Pons (tissue), 1 donor: ENCODE data around the gene ERC1.
"Not testable (repeated sequence)": the region's sequence is repeated elsewhere in the genome, so short reads cannot be mapped to it uniquely, and the experiment has no call there.

Experiments
- DNase-seq: peaks from one replicate; pipeline ENCODE4 v3.0.0-alpha.2; 2016; ENCODE audit warnings: low spot score

ERC1 gene

DNA sequence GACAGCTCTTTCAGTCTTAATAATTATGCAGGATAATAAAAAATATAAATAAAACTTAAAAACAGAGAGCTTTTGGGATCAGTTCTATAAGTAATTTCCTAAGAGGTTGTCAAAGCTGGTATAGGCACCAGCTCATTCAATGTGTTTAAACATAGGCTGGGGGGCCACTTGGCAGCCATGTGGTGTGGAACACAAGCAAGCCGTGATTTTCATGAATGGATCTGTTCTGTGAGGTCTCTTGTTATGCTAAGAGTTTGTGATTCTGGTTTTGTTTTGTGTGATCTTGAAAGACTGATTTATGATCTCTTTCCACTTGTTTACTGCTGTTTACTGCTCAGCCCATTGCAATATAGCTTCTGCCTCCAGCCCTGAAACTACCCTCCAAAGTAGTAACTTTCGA lies 362.4 kb downstream of the ERC1 start:
- peak; percentile 3 for DNase-seq

DNA sequence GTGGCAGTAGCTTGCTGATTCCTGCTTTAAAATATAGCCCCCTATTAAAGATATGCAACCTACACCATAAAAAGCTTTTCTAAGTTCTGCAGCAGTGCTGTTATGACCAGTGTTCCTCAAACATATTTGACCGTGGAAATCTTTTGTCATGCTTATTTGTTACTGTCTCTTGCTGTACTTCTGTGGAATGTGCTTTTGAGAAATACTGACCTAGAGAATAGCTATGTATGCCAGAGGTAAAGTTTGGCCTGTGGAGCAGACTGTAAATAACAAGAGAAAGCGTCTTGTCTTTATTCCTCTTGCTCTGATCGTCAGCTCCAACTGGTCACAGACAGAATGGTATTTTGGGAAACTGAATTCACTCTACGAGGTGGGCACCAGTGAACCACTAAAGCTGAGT lies 364.4 kb downstream of the ERC1 start:
- no peak for DNase-seq

DNA sequence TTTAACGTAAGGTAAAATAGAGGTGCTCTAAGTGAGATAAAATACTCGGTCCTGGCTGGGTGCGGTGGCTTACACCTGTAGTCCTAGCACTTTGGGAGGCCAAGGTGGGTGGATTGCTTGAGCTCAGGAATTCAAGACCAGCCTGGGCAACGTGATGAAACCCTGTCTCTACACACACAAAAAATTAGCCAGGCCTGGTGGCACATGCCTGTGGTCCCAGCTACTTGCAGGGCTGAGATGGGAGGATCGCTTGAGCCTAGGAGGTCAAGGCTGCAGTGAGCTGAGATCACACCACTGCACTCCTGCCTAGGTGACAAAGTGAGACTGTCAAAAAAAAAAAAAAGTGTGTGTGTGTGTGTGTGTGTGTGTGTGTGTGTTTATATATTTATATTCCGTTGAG lies 364.8 kb downstream of the ERC1 start:
- not testable (repeated sequence) for DNase-seq

DNA sequence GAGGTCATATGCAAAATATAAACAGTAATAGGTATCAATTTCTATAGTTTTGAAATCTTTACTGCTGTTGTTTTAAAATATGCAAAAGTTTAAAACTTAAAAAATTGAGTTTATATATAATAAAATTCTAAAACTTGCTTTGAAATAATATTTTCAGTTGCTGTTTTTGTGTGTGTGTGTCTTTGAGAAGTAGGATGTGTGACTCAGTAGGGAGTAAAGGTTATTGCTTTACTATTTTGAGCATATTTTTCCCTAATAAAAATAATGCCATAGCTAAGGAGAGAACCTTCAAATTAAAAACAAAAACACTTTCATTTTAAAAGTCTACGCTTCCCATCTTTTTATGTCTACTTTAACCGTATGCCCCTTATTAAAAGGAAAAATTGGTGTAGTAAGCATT lies 365.3 kb downstream of the ERC1 start:
- no peak for DNase-seq

DNA sequence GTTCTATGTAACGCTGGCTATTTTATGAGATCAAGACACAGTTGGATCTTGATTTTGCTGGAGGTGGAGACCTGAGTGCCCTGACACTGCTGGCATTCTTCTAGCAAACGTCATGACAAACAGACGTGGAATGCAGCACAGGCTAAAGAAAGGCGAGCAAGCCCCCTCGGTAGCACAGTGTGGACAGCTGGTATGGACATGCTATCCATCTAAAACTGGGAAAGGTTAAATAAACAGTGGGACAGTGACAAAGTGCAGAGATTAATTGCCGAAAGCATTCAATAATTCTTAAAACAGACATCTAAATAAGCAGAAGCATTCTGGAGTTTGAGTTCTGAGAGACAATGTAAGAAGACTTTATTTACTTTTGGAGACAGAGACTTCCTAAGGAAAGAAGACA lies 366.1 kb downstream of the ERC1 start:
- DNase-seq: no peak

DNA sequence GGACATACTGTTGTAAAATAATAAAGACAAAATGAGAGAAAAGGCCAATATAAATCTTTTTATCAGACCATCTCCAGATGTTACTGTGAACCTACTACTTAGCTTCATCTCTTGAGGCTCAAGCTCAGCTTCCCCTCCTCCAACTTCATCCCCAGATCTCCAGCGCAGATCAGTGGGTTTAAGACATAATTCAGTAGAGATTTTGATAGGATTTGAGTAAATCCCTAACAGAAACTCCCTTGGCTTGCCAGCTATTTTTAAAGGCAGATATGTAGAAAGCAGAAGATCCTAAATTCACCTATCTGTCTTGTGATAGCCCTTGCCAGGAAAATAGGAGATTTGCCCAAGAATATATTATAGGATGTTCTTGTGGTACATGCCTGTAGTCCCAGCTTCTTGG lies 366.7 kb downstream of the ERC1 start:
- no peak for DNase-seq

DNA sequence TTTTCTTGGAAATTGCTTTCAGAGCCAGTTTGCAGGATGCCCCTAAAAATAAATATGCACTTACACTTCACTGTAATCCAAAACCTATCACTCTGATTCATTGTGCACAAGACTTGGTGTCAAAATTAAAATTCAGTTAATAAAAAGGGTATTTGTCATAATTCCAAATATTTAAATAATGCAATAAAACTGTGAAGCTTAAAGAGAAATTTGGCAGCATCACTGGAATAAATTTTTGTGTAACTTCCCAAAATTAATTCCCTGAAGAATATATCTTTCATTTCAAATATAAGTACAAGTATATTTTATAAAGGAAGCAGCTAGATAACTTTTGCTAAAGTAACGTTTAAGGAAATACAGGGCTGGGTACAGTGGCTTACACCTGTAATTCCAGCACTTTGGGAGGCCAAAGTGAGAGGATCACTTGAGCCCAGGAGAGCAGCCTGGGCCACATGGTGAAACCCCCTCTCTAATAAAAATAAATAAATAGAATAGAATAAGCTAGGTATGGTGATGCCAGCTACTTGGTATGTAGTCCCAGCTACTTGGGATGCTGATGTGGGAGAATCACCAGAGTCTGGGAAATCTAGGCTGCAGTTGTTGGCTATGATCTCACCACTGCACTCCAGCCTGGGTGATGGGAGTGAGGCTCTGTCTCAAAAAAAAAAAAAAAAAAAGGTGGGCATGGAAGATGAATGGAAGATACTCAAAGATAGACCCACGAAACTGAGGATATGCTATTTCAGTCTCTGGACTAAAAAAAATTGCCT lies 369.6 kb downstream of the ERC1 start:
- no peak for DNase-seq

DNA sequence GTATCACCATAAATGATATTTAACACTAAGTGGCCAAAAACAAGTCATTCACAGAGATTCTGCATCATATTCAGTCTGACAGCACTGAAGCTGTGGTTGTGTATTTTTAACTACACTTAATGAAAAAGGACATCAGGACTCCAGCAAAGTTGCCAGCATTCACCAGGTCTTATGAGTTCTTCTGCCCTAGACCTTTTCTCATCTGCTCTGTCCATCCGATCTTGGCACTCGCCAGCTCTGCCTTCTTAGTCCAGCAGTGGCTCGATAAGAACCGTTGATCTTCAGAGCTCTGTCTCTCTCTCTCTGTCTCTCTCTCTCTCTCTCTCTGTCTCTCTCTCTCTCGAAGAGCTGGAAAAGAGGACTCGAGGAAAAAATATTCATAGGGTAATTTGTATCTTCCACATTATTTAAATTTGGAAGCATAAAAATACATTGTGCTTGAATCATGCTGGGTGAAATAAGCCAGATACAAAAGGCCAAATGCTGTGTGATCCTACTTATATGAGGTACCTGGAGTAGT lies 371.2 kb downstream of the ERC1 start:
- DNase-seq: no peak

DNA sequence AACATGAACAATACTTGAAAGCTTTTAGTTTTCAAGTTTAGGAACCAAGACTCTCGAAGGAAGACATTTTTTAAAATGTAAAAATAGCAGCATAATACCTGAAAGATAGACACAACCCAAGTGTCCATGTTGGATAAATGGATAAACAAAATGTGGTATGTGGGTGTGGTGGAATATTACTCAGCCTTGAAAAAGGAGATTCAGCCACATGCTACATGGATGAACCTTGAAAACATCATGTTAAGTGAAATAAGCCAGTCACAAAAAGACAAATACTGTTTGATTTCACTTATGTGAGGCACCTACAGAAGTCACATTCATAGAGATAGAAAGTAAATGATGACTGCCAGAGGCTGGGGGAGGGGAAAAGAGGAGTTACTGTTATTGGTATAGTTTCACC lies 374.7 kb downstream of the ERC1 start:
- DNase-seq: no peak

DNA sequence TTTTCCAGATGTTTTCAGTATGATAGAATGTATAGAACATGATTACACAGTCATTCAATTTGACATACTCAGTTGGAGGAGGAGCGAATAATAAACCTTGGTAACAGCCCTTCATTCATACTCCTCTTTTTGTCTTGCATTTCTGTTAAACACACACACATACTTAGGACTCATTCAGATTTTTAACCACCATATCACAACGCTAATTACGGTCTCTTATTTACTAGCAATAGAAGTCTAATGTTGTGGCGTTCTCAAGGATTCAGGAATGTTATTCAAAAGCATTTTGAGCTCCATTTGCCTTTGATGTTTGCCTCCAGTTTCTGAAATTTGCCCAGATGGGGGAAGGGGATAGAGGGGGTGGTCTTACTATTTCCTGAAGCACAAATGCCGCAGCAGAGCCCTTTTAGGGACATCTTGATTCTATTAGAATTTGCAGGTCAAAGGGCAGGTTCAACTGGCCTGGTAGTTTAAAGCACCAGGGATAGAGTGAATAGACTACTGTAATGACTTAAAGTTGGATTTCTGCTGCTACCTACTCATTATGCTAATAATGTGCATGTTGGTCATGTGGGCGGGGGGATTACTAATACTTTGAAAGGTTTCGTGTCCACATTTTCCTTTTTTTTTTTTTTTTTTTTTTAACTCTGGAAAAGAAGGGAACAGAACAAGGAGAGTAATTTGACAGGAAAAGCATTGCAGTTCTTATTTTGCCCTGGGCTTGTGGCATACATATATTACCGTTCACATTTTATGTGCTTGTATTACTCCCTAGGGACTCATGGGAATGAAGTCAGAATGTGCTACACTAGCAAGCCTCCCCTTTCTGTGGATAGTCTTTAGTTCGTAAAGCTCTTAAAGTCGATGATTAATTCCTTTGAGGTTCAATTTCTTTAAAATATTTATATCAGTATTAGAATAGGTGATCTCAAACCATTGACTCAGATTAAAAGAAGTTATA lies 376.6 kb downstream of the ERC1 start:
- no peak for DNase-seq

DNA sequence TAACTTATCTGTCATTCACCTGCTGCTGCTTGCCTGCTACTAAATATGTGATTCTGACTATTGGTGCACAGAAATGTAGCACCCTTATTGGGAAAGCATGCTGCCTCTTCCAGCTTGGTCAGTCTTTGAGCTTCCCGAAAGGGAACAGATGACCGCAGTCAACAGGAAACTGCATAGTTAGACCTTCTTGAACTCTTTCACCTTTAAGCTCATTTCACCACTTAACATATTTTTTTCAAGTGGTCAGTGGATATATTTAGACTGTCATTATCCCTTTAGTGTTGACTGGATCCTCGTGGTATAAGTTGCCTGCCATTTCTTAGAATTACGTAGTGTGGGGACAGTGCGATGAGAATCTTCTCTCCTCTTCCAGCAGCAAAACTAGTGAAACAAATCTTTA lies 378.4 kb downstream of the ERC1 start:
- DNase-seq: no peak

DNA sequence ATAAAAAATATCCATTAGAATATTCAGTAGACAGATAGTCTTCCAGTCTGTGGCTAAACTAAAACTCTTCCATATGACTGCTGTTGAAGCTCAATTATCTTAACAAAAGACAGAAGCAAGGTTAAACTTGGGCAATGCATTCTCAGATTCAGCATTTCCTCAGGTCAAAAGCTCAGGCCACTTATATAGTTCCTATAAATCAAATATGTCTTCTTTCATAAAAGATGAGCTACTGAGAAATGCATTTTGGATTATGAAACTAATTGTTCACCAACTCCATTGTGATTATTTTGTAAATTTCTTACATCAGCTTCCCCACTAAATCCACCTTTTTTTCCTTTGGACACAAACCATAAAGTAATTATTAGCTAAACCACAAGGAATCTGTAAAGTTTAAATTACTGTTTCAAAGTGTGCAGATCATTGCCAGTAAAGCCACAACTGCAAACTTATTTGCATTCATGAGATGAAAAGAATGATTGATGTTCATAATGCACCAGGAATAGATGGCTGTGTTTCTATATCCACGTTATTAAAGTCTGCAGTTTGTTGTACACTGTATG lies 379.0 kb downstream of the ERC1 start:
- no peak for DNase-seq

DNA sequence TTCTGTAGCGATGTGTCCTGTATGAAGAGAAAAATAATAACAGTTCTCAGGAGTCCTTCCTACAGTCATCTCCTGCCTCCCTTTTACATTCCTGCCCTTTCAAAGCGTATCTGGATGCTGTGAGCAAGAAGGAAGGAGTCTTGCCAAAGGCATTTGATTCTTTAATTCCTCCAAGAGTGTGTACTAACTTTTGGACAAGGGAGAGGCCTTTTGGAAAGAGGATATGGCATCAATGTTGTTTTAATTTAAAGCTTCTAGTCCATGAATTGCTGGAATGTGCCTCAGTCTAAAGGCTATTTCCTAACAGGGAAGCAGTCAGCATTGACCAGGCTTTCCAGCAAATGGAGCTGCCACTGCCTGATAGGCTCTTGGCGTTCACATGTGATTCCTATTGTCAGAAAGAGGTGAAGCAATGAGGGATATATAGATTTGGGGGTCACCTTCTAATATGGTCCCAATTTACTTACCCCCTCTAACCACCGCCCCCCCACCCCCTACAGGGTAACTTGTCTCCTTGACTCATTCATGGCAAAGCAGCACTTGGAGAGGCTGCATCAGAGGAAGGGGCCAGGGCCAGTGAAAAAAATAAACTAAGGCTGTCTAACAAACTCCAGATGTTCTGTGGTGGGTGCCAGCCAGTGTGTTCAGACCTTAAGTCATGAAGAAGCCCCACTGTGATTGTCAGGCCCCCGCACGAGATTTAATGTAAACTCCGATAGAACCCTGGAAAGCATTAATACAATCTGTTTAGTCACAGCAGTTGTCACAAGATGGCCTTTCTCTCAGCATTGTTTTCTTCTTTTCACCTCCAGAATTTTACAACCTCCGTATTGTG lies 383.1 kb downstream of the ERC1 start:
- DNase-seq: no peak

DNA sequence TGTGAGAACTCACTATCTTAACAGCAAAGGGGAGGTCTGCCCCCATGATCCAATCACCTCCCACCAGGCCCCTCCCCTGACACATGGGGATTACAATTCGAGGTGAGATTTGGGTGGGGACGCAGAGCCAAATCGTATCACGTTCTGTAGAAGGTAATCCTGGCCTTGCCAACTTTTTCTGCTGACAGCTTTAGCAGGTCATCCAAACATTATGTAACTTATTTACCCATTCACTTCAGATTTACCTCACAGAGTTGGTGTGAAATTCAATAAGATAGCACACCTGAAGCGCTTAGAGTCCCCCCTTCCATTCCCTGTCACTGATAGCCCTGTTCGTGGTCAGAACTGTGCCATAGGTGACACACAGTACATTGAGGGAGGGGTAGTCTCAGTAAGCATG lies 384.3 kb downstream of the ERC1 start:
- no peak for DNase-seq

DNA sequence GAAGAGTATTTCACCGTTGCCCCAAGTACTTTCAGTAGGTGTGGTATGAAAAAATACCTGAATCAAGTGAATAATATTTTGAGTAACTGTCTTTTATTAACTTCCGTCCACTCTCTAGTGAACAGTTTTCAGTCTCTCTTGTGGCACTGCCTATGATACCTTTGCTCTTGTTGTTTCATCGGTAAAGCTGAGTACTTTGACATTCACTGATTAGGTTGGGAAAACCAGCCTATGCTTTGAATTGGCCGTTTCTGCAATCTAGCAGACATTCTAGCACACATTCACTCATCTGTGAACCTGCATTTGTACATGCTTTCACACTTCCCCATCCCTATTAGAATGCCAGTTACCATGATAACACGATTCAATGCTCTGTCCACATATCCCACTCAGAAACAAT lies 386.1 kb downstream of the ERC1 start:
- no peak for DNase-seq

DNA sequence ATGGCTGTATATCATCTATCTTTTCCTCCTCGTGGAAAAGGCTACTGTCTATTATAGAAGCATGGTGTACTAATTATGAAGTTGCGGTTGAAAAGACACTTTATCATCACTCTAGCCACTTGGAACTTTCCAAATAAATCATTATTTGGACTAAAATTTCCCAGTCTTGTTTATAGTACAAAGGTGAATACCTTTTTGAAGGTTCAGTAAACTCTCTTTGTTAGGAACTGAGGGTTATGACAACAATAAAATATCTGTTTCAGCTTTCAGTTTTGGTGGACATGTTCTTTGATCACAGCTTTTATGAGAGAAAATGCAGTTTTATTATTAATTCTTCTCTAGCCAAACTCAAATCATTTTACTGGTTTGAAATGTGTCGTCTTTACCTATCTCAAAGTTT lies 386.7 kb downstream of the ERC1 start:
- DNase-seq: no peak

DNA sequence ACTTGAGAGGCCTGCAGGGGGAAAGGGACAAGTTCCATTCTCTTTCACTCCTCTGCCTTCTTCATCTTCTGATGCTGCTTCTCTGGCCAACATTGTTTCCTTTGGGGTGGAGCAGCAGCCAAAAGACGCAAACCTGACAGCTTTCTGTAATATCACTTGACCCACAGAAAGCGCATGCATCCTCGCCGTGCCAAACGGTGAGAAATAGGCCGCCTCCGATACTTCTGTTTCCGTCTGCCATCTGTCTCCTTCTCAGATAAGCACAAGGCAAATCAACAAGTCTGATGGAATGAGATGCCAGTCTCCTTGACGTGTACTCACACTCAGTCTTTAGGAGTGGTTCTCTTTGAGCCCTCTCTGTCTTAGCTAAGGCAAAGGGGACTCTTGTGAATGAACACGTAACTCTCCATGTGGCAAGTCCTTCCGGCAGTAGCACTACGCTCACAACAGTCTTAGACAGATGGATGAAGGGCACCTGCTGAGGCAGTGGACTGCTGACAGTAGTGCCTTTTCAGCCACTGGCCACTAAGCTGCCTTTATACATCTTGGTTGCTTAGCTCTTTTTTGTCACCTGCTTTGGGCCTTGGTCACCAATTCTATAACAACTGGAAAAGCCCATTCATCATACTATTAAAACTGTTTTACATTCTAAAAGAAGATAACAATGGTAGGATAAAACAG lies 389.3 kb downstream of the ERC1 start:
- no peak for DNase-seq

DNA sequence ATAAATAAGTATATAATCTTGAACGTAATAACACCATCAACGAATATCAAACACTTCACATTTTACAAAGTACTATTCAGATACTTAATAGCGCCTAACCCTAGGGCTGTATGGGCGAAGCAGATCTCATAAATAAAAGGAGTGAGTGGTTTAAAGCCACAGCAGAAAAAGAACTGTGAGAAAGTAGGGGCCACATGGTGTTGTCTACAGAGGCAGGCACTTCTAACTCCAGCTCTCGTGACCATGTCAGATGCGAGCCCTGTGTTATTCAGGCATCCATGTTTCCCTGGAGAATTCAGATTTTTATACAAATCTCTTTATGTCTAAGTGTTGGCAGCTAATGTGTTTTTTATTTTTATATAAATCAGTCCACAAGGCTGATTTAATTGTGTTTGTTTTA lies 391.1 kb downstream of the ERC1 start:
- DNase-seq: no peak

DNA sequence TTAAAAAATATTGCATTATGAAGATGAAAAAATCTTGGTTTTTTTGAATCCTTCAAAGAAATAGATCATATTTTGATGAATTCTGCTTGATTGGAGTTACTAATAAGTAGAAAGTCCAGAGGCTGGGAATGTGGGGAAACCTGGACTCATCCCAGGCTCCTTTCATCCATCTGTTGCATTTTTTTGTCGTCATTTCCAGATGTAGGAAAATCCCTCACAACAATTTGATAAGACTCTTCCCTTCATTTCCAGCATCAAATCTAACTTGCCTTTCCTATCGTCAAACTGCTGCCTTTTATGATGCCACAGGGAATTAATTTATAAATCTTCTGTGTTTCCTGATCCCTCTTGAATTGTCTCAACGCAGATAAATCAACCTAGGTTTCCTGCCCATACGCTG lies 391.8 kb downstream of the ERC1 start:
- DNase-seq: no peak

DNA sequence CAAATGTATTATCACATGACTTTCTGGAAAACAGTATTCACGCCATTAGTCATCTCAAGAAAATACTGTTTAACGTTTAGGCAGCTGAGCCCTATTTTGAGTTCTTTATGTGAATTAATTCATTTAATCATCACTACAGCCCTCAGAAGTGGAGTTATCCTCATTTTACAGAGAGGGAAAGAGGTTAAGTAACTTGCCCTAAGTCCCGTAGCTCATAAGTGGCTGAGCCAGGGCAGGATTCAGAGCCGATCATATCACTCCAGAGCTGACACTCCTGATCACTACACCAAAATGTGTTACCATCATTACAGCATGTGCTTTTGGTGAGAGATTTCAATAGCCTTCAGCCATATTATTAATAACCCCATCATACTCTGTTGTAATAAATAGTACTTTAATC lies 392.7 kb downstream of the ERC1 start:
- no peak for DNase-seq

DNA sequence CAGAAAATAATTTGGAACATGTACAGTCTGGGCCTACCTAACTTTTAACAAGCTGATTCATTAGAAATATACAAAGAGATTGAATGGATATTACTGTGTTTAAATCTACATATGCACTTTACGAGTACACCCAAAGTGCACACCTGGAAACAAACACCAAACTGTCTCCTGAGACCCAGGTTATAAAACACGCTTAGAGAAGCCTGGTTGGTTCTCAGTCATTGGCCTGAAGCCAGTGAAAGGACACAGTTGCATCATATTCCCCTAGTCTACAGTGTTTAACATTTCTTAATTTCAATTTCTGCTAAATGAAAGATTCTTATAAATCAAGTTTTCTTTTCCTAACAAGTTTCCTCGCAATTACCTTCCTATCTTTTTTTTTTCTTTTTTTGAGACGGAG lies 393.9 kb downstream of the ERC1 start:
- no peak for DNase-seq
